C4-2B (cell line): ENCODE data around the gene PSKH1.

ENCODE experiments used
- ZFX ChIP-seq: fragments of 450-650 bp; IDR thresholded peaks from 2 replicates; pipeline ENCODE4 v1.6.1; 2017
- TF ChIP-seq, protein P1 (sequence below): fragments of 450-650 bp; conservative IDR thresholded peaks from 2 replicates; pipeline ENCODE4 v1.5.1; 2017; ENCODE audit warnings: mild to moderate bottlenecking

GRCh38 chr16:67860589-67861398, 32.3 kb upstream of the PSKH1 start:
- TF ChIP-seq, protein P1, sequence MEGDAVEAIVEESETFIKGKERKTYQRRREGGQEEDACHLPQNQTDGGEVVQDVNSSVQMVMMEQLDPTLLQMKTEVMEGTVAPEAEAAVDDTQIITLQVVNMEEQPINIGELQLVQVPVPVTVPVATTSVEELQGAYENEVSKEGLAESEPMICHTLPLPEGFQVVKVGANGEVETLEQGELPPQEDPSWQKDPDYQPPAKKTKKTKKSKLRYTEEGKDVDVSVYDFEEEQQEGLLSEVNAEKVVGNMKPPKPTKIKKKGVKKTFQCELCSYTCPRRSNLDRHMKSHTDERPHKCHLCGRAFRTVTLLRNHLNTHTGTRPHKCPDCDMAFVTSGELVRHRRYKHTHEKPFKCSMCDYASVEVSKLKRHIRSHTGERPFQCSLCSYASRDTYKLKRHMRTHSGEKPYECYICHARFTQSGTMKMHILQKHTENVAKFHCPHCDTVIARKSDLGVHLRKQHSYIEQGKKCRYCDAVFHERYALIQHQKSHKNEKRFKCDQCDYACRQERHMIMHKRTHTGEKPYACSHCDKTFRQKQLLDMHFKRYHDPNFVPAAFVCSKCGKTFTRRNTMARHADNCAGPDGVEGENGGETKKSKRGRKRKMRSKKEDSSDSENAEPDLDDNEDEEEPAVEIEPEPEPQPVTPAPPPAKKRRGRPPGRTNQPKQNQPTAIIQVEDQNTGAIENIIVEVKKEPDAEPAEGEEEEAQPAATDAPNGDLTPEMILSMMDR, result no peak
- no peak for TF ChIP-seq ZFX
